ENCODE data around the gene LGALS12.

DNA sequence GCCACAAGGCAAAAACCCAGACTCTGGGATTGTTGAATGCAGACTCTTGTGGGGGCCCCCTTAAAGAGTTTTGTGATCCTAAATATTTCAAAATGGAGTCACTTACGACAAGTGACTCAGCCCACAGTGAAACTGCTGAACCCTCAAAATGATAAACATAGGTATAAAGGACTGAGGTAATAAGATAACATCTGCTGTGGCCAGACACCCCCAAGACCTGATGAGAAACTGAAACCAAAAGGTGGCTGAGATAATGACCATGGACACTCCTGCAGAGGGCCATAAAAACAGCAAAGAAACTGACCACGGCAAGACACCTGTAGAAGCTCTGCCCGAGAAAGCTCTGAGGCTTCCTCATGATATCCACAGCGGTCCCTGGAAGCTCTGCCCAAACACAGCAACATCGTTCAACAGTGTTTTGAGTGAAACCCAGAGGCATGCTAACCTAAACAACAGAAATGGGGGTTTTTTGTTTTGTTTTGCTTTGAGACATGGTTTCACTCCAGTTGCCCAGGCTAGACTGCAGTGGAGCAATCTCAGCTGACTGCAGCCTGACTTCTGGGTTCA is 29.1 kb downstream of the LGALS12 start:
- no peak for TF ChIP-seq CTCF (IDR thresholded peaks at IDR 0.05)
- no peak for TF ChIP-seq RCOR1 (IDR thresholded peaks at IDR 0.05; ENCODE audit: low read depth, low read length)
- no peak for TF ChIP-seq EHMT2 (IDR thresholded peaks at IDR 0.05; ENCODE audit: low read depth)
- no peak for TF ChIP-seq JUNB (IDR thresholded peaks at IDR 0.05)
- no peak for TF ChIP-seq POLR2AphosphoS2 (conservative IDR thresholded peaks at IDR 0.05; ENCODE audit: low read length)
- TF ChIP-seq EHF (CRISPR knock-in tag; IDR thresholded peaks at IDR 0.05) = peak; percentile 59; the same call in 1 of the 2 replicates
